ENCODE measurements around the gene ARHGAP44.

ARHGAP44 gene

GRCh38 chr17:12990926-12991325 is 201.6 kb downstream of the ARHGAP44 start:
- Histone ChIP-seq H3K4me1 (ENCODE audit: control insufficient read depth, insufficient read depth, low read length) (no peaks in the 10 kb centered on the region), H3K4me3 (ENCODE audit: low read depth, low read length) (no peak overlapping the region), H3K36me3 (ENCODE audit: control insufficient read depth in 2 of 2, insufficient read depth in 1 of 2, low read length in 2 of 2) (peaks cover 6 to 66% of the 10 kb centered on the region in 2 experiments; a peak in 2 of 3 replicates), H3K27ac (ENCODE audit: extremely low read depth, low read depth, low read length) (no peak overlapping the region), H3K9me3 (ENCODE audit: control insufficient read depth, insufficient read depth, low read depth, low read length) (no peaks in the 10 kb centered on the region)
- POLR2A ChIA-PET: no interaction called here
- TF ChIP-seq ZNF391 (tag by site-specific recombination; IDR thresholded peaks at IDR 0.05; ENCODE audit: borderline replicate concordance, low read depth) (no peak), ZNF571 (tag by site-specific recombination; IDR thresholded peaks at IDR 0.05) (no peak), ZIC2 (tag by site-specific recombination; IDR thresholded peaks at IDR 0.05) (no peak), ZNF366 (tag by site-specific recombination; conservative IDR thresholded peaks at IDR 0.05) (no peak), SCRT2 (tag by site-specific recombination; IDR thresholded peaks at IDR 0.05) (no peak), ZNF677 (tag by site-specific recombination; IDR thresholded peaks at IDR 0.05) (no peak), ZFHX2 (tag by site-specific recombination; conservative IDR thresholded peaks at IDR 0.05) (no peak), ZNF10 (tag by site-specific recombination; IDR thresholded peaks at IDR 0.05) (no peak), ZNF530 (tag by site-specific recombination; IDR thresholded peaks at IDR 0.05; ENCODE audit: low read depth) (no peak), ZNF621 (tag by site-specific recombination; IDR thresholded peaks at IDR 0.05) (no peak), YY2 (tag by site-specific recombination; IDR thresholded peaks at IDR 0.05) (no peak), ZNF518A (tag by site-specific recombination; conservative IDR thresholded peaks at IDR 0.05; ENCODE audit: low read depth) (no peak)
- TF ChIP-seq, protein P1, sequence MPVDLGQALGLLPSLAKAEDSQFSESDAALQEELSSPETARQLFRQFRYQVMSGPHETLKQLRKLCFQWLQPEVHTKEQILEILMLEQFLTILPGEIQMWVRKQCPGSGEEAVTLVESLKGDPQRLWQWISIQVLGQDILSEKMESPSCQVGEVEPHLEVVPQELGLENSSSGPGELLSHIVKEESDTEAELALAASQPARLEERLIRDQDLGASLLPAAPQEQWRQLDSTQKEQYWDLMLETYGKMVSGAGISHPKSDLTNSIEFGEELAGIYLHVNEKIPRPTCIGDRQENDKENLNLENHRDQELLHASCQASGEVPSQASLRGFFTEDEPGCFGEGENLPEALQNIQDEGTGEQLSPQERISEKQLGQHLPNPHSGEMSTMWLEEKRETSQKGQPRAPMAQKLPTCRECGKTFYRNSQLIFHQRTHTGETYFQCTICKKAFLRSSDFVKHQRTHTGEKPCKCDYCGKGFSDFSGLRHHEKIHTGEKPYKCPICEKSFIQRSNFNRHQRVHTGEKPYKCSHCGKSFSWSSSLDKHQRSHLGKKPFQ (tag by site-specific recombination; IDR thresholded peaks at IDR 0.05): no peak
- TF ChIP-seq, protein P2, sequence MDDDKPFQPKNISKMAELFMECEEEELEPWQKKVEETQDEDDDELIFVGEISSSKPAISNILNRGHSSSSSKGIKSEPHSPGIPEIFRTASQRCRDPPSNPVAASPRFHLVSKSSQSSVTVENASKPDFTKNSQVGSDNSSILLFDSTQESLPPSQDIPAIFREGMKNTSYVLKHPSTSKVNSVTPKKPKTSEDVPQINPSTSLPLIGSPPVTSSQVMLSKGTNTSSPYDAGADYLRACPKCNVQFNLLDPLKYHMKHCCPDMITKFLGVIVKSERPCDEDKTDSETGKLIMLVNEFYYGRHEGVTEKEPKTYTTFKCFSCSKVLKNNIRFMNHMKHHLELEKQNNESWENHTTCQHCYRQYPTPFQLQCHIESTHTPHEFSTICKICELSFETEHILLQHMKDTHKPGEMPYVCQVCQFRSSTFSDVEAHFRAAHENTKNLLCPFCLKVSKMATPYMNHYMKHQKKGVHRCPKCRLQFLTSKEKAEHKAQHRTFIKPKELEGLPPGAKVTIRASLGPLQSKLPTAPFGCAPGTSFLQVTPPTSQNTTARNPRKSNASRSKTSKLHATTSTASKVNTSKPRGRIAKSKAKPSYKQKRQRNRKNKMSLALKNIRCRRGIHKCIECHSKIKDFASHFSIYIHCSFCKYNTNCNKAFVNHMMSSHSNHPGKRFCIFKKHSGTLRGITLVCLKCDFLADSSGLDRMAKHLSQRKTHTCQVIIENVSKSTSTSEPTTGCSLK (tag by site-specific recombination; IDR thresholded peaks at IDR 0.05): no peak
- TF ChIP-seq, protein P3, sequence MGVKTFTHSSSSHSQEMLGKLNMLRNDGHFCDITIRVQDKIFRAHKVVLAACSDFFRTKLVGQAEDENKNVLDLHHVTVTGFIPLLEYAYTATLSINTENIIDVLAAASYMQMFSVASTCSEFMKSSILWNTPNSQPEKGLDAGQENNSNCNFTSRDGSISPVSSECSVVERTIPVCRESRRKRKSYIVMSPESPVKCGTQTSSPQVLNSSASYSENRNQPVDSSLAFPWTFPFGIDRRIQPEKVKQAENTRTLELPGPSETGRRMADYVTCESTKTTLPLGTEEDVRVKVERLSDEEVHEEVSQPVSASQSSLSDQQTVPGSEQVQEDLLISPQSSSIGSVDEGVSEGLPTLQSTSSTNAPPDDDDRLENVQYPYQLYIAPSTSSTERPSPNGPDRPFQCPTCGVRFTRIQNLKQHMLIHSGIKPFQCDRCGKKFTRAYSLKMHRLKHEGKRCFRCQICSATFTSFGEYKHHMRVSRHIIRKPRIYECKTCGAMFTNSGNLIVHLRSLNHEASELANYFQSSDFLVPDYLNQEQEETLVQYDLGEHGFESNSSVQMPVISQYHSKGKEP (tag by site-specific recombination; IDR thresholded peaks at IDR 0.05): no peak
- CTCF ChIA-PET: interaction anchor here (1.1 to 1.2 kb wide), 2 partner anchors 12 to 13 kb away, joined by 4 to 5 read pairs; no protein-coding TSS in a partner anchor

- Histone ChIP-seq H3K27ac (ENCODE audit: extremely low read depth, low read depth, low read length) (no peak overlapping the region), H3K36me3 (ENCODE audit: control insufficient read depth in 2 of 2, insufficient read depth in 1 of 2, low read length in 2 of 2) (peaks cover 6 to 84% of the 10 kb centered on the region in 2 experiments; a peak in 2 of 3 replicates), H3K9me3 (ENCODE audit: control insufficient read depth, insufficient read depth, low read depth, low read length) (no peaks in the 10 kb centered on the region), H3K4me1 (ENCODE audit: control insufficient read depth, insufficient read depth, low read length) (no peaks in the 10 kb centered on the region), H3K4me3 (ENCODE audit: low read depth, low read length) (no peak overlapping the region)
- ChIA-PET CTCF (no interaction called here), POLR2A (no interaction called here)
- TF ChIP-seq ZNF837 (tag by site-specific recombination; IDR thresholded peaks at IDR 0.05) (no peak), ZNF529 (tag by site-specific recombination; IDR thresholded peaks at IDR 0.05; ENCODE audit: insufficient replicate concordance) (no peak), ZSCAN16 (tag by site-specific recombination; IDR thresholded peaks at IDR 0.05) (no peak), ZNF654 (tag by site-specific recombination; IDR thresholded peaks at IDR 0.05; ENCODE audit: low read depth) (no peak), SCRT1 (tag by site-specific recombination; IDR thresholded peaks at IDR 0.05; ENCODE audit: borderline replicate concordance) (no peak), ZNF335 (tag by site-specific recombination; conservative IDR thresholded peaks at IDR 0.05) (no peak)
- TF ChIP-seq, protein P4, sequence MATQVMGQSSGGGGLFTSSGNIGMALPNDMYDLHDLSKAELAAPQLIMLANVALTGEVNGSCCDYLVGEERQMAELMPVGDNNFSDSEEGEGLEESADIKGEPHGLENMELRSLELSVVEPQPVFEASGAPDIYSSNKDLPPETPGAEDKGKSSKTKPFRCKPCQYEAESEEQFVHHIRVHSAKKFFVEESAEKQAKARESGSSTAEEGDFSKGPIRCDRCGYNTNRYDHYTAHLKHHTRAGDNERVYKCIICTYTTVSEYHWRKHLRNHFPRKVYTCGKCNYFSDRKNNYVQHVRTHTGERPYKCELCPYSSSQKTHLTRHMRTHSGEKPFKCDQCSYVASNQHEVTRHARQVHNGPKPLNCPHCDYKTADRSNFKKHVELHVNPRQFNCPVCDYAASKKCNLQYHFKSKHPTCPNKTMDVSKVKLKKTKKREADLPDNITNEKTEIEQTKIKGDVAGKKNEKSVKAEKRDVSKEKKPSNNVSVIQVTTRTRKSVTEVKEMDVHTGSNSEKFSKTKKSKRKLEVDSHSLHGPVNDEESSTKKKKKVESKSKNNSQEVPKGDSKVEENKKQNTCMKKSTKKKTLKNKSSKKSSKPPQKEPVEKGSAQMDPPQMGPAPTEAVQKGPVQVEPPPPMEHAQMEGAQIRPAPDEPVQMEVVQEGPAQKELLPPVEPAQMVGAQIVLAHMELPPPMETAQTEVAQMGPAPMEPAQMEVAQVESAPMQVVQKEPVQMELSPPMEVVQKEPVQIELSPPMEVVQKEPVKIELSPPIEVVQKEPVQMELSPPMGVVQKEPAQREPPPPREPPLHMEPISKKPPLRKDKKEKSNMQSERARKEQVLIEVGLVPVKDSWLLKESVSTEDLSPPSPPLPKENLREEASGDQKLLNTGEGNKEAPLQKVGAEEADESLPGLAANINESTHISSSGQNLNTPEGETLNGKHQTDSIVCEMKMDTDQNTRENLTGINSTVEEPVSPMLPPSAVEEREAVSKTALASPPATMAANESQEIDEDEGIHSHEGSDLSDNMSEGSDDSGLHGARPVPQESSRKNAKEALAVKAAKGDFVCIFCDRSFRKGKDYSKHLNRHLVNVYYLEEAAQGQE (tag by site-specific recombination; IDR thresholded peaks at IDR 0.05): no peak
Measured at GRCh38 chr17:12992676-12993075, 203.4 kb downstream of the ARHGAP44 start.

All from HEK293 (cell line).